Ectodermal cell (in vitro differentiated cells): ENCODE data around the gene COG1.

Experiments
- H3K27ac ChIP-seq: 2 replicates; pipeline ENCODE4 v1.7.0; 2013; ENCODE audit warnings: mild to moderate bottlenecking, low read depth, low read length; ENCODE audit not compliant: insufficient read depth, poor library complexity, severe bottlenecking
- H3K27me3 ChIP-seq: 2 replicates; pipeline ENCODE4 v1.7.0; 2013; ENCODE audit warnings: mild to moderate bottlenecking, low read length; ENCODE audit not compliant: insufficient read depth, control insufficient read depth, poor library complexity, severe bottlenecking
- H3K36me3 ChIP-seq: one replicate; pipeline ENCODE4 v1.7.0; 2013; ENCODE audit warnings: low read length; ENCODE audit not compliant: control insufficient read depth, insufficient read depth
- H3K4me1 ChIP-seq: one replicate; pipeline ENCODE4 v1.7.0; 2013; ENCODE audit warnings: low read length; ENCODE audit not compliant: control insufficient read depth, insufficient read depth
- H3K4me3 ChIP-seq: 2 replicates; pipeline ENCODE4 v1.7.0; 2013; ENCODE audit warnings: low read depth, low read length, control low read depth; ENCODE audit not compliant: insufficient read depth
- H3K9me3 ChIP-seq: 2 replicates; pipeline ENCODE4 v1.7.0; 2013; ENCODE audit warnings: mild to moderate bottlenecking, low read length, moderate library complexity; ENCODE audit not compliant: control insufficient read depth
- WGBS, 2 experiments: methylation state at CpG; one replicate each; pipeline ENCODE4 v1.1.7; 2013; ENCODE audit warnings: missing lambda C conversion rate in 2 of 2; 5-methylcytosine and 5-hydroxymethylcytosine counted together

COG1 gene

DNA sequence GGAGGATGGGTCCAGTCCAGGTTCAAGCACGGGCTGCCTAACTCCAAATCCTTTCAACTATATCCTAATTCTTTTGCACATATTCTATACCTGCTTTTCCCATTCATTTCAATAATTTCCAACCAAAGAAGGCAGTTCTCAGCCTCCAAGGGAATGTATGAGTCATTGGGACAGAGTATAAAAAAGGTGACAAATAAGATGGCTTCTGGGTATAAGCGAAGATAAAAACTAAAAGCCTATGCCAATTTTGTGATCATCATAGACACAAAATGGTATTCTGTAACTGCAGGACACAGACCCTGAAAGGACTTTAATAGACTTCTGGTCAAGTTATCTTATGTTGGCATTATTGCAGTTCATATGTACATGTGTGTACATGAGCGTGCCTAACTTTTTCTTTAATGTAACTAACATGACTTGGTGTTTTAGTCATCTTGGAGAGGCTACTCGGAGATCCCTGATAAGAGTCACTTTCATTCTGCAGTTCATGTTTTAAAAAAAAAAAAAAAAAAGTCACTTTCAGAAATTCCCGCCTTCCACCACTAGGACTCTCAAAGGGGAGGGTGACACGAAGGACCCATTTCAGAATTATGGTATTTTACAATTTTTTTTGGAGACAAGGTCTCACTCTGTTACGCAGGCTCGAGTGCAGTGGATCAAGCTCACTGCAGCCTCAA lies 17.3 kb downstream of the COG1 start:
- WGBS, 2 experiments = 87 to 94% methylated on average over 7 to 8 of the region's 8 CpGs
- peaks cover 24% of the 10 kb centered on the region for H3K36me3 ChIP-seq

DNA sequence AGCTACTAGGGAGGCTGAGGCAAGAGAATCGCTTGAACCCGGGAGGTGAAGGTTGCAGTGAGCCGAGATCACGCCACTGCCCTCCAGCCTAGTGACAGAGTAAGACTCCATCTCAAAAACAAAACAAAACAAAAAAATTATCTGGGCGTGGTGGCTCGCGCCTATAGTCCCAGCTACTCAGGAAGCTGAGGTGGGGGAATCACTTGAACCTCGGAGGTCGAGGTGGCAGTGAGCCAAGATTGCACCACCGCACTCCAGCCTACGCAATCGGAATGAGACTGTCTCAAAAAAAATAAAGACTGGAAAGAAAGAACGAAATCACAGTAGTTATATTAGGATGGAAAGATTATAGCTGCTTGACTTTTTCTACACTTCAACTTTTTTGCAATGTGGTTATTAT lies 18.9 kb downstream of the COG1 start:
- Histone ChIP-seq H3K27me3 (no peaks in the 10 kb centered on the region), H3K4me1 (no peaks in the 10 kb centered on the region), H3K36me3 (peaks cover 19% of the 10 kb centered on the region), H3K9me3 (no peaks in the 10 kb centered on the region), H3K27ac (no peak overlapping the region), H3K4me3 (no peak overlapping the region)
- 85 to 90% methylated on average over 13 of the region's 13 CpGs for WGBS, 2 experiments

More for the DNA sequence above, 17.3 kb downstream of the COG1 start:
- Histone ChIP-seq H3K4me3 (no peak overlapping the region), H3K9me3 (no peaks in the 10 kb centered on the region), H3K27me3 (no peaks in the 10 kb centered on the region), H3K27ac (no peak overlapping the region), H3K4me1 (no peaks in the 10 kb centered on the region)

DNA sequence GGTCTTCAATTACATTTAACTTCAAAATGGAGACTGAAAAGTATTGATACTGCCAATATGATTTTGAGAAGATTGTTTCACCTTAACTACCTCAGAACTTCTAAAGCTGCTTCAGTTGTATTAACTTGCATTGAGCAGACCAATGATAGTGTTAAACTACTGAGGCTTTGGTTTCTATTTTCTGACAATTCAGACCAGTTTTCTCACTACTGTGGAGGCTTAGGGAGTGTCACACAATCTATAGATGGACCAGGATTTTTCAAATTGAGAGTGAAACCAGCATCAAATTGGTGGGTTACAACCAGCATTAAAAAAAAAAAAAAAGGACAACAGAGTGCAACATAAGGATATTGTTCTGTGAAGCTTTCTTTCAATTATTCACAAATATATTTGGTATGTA lies 21.2 kb downstream of the COG1 start:
- Histone ChIP-seq H3K9me3 (no peaks in the 10 kb centered on the region), H3K36me3 (peaks cover 8% of the 10 kb centered on the region), H3K27me3 (no peaks in the 10 kb centered on the region), H3K4me3 (no peak overlapping the region), H3K4me1 (no peaks in the 10 kb centered on the region), H3K27ac (no peak overlapping the region)

DNA sequence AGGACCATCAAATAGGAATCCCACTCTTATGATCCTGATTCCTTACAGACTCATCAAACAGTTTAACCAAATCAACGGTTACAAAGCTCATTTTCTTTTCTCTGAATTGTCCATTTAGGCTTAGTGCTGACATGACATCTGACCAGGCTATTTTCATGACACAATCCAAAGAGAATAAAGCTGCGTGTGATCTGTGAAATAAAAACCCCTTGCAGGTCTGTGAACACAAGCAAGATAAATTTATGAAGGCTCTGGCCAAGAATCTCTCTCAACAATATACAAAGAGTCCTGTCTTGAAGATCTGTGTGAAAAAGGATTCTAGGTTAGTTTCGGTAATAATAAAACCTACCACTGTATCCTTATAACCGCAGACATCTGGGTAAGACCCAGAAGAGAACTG lies 22.0 kb downstream of the COG1 start:
- Histone ChIP-seq H3K27ac (no peak overlapping the region), H3K27me3 (no peaks in the 10 kb centered on the region), H3K4me1 (no peaks in the 10 kb centered on the region), H3K36me3 (no peaks in the 10 kb centered on the region), H3K4me3 (no peak overlapping the region), H3K9me3 (no peaks in the 10 kb centered on the region)
- 95% methylated on average over 4 of the region's 4 CpGs for WGBS, 2 experiments

- Histone ChIP-seq H3K27ac (no peak overlapping the region), H3K9me3 (no peaks in the 10 kb centered on the region), H3K27me3 (no peaks in the 10 kb centered on the region), H3K4me1 (no peaks in the 10 kb centered on the region), H3K36me3 (no peaks in the 10 kb centered on the region), H3K4me3 (no peak overlapping the region)
- WGBS, 2 experiments = 94 to 98% methylated on average over 2 of the region's 2 CpGs
Measured at GRCh38 chr17:73215447-73215846, 22.6 kb downstream of the COG1 start.

GRCh38 chr17:73223626-73224230 lies 30.9 kb downstream of the COG1 start:
- Histone ChIP-seq H3K36me3 (no peaks in the 10 kb centered on the region), H3K27me3 (no peaks in the 10 kb centered on the region), H3K4me3 (no peak overlapping the region), H3K27ac (no peak overlapping the region), H3K9me3 (no peaks in the 10 kb centered on the region), H3K4me1 (no peaks in the 10 kb centered on the region)
- WGBS, 2 experiments = 79 to 92% methylated on average over 2 of the region's 2 CpGs

- Histone ChIP-seq H3K4me3 (no peak overlapping the region), H3K4me1 (no peaks in the 10 kb centered on the region), H3K9me3 (no peaks in the 10 kb centered on the region), H3K27ac (no peak overlapping the region), H3K27me3 (no peaks in the 10 kb centered on the region), H3K36me3 (no peaks in the 10 kb centered on the region)
- 100% methylated on average over 2 of the region's 2 CpGs; no CpG with 5 or more reads in 1 of the 2 experiments for WGBS, 2 experiments
Measured at GRCh38 chr17:73224237-73224636, 31.4 kb downstream of the COG1 start.

GRCh38 chr17:73224663-73225305 lies 31.9 kb downstream of the COG1 start:
- H3K27ac ChIP-seq = no peak overlapping the region
- no peaks in the 10 kb centered on the region for H3K27me3 ChIP-seq
- H3K4me3 ChIP-seq = no peak overlapping the region
- no peaks in the 10 kb centered on the region for H3K9me3 ChIP-seq
- H3K4me1 ChIP-seq = no peaks in the 10 kb centered on the region
- WGBS, 2 experiments = 93 to 96% methylated on average over 5 of the region's 5 CpGs
- no peaks in the 10 kb centered on the region for H3K36me3 ChIP-seq

GRCh38 chr17:73226556-73227172 lies 33.8 kb downstream of the COG1 start:
- no peaks in the 10 kb centered on the region for H3K9me3 ChIP-seq
- peaks cover 8% of the 10 kb centered on the region for H3K4me1 ChIP-seq
- no peak overlapping the region for H3K4me3 ChIP-seq
- H3K27me3 ChIP-seq = no peaks in the 10 kb centered on the region
- 67 to 74% methylated on average over 3 of the region's 3 CpGs for WGBS, 2 experiments
- H3K27ac ChIP-seq = no peak overlapping the region
- H3K36me3 ChIP-seq = no peaks in the 10 kb centered on the region

DNA sequence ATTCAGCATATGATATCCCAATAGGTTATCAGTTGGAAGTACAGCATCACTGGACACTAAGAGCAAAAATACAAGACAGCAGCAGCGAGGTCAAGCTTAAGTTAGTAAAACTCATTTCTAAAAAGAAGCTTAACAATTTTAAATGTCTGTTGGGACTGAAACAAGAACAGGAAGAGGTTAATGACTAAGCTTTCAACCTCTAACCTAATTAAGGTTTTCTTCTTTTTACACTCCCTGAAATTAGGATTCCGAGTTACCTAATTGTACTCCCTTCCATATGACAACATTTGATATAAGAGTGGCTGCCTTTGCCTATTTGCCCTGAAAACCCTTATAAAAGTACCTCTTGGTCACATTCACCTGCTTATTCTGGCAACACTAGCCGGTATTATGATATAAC lies 34.5 kb downstream of the COG1 start:
- no peak overlapping the region for H3K27ac ChIP-seq
- H3K9me3 ChIP-seq = no peaks in the 10 kb centered on the region
- H3K4me3 ChIP-seq = no peak overlapping the region
- H3K27me3 ChIP-seq = no peaks in the 10 kb centered on the region
- peaks cover 8% of the 10 kb centered on the region for H3K4me1 ChIP-seq
- H3K36me3 ChIP-seq = no peaks in the 10 kb centered on the region
- WGBS, 2 experiments = 90 to 96% methylated on average over 1 to 3 of the region's 3 CpGs
